ENCODE measurements around the gene DPP8.
"Not testable (repeated sequence)": the region's sequence is repeated elsewhere in the genome, so short reads cannot be mapped to it uniquely, and the experiment has no call there.

DPP8 gene

GRCh38 chr15:65524226-65524625, 6.7 kb upstream of the DPP8 start:
- DNase-seq (ENCODE audit: low read depth): no peak

GRCh38 chr15:65521350-65521749, 3.9 kb upstream of the DPP8 start:
- DNase-seq (ENCODE audit: low read depth): no peak

- DNase-seq (ENCODE audit: low read depth): no peak
Observed at GRCh38 chr15:65518633-65519285, 1.3 kb upstream of the DPP8 start.

- no peak for DNase-seq (ENCODE audit: low read depth)
Observed at GRCh38 chr15:65517866-65518207, 348 bp upstream of the DPP8 start.

- peak; percentile 72 for DNase-seq (ENCODE audit: low read depth)
Observed at GRCh38 chr15:65512807-65513416, 4.6 kb downstream of the DPP8 start.

- DNase-seq (ENCODE audit: low read depth): no peak
Observed at GRCh38 chr15:65512189-65512588, 5.3 kb downstream of the DPP8 start.

- no peak for DNase-seq (ENCODE audit: low read depth)
Observed at GRCh38 chr15:65509321-65509720, 8.2 kb downstream of the DPP8 start.

- no peak for DNase-seq (ENCODE audit: low read depth)
Observed at GRCh38 chr15:65494076-65494475, 23.4 kb downstream of the DPP8 start.

GRCh38 chr15:65484876-65485275, 32.6 kb downstream of the DPP8 start:
- DNase-seq (ENCODE audit: low read depth): no peak

GRCh38 chr15:65476903-65477302, 40.6 kb downstream of the DPP8 start:
- DNase-seq (ENCODE audit: low read depth): peak; percentile 78

GRCh38 chr15:65470866-65471265, 46.6 kb downstream of the DPP8 start:
- no peak for DNase-seq (ENCODE audit: low read depth)

- DNase-seq (ENCODE audit: low read depth): no peak
Observed at GRCh38 chr15:65468229-65468909, 49.1 kb downstream of the DPP8 start.

- DNase-seq (ENCODE audit: low read depth): no peak
Observed at GRCh38 chr15:65466901-65467300, 50.6 kb downstream of the DPP8 start.

GRCh38 chr15:65463096-65463495, 54.4 kb downstream of the DPP8 start:
- DNase-seq (ENCODE audit: low read depth): not testable (repeated sequence)

- no peak for DNase-seq (ENCODE audit: low read depth)
Observed at GRCh38 chr15:65460741-65461347, 56.6 kb downstream of the DPP8 start.

GRCh38 chr15:65455256-65455655, 62.2 kb downstream of the DPP8 start:
- DNase-seq (ENCODE audit: low read depth): not testable (repeated sequence)

- DNase-seq (ENCODE audit: low read depth): no peak
Observed at GRCh38 chr15:65451989-65452388, 65.5 kb downstream of the DPP8 start.

- no peak for DNase-seq (ENCODE audit: low read depth)
Observed at GRCh38 chr15:65450556-65450955, 66.9 kb downstream of the DPP8 start.

GRCh38 chr15:65447145-65447544, 70.3 kb downstream of the DPP8 start:
- no peak for DNase-seq (ENCODE audit: low read depth)

- no peak for DNase-seq (ENCODE audit: low read depth)
Observed at GRCh38 chr15:65434201-65434600, 83.3 kb downstream of the DPP8 start.

GRCh38 chr15:65431731-65432130, 85.8 kb downstream of the DPP8 start:
- DNase-seq (ENCODE audit: low read depth): no peak

- DNase-seq (ENCODE audit: low read depth): no peak
Observed at GRCh38 chr15:65426216-65426853, 91.2 kb downstream of the DPP8 start.

- DNase-seq (ENCODE audit: low read depth): no peak
Observed at GRCh38 chr15:65424683-65425082, 92.8 kb downstream of the DPP8 start.

Measured in fibroblast of gingiva (primary cell).